Esophagus squamous epithelium (tissue), 4 donors: Measurements from ENCODE around the gene ETS1.

Source experiments
- CTCF ChIP-seq, 6 experiments: fragments of 450-650 bp in 4 of 6; fragments of 200-600 bp in 2 of 6; sonication (generic) in 2 of 6; IDR thresholded peaks; one replicate each; pipeline ENCODE4 v1.5.1; 2016 to 2019; ENCODE audit warnings: antibody characterized with exemption in 6 of 6, mild to moderate bottlenecking in 4 of 6, moderate library complexity in 4 of 6
- POLR2A ChIP-seq, 4 donors: fragments of 450-650 bp; IDR thresholded peaks; one replicate each; pipeline ENCODE4 v1.6.1; 2017; ENCODE audit warnings: antibody characterized with exemption in 4 of 4, mild to moderate bottlenecking in 4 of 4, moderate library complexity in 3 of 4

- TF ChIP-seq POLR2A (IDR thresholded peaks at IDR 0.05) (no peak), CTCF (IDR thresholded peaks at IDR 0.05) (no peak)
Measured at GRCh38 chr11:128553662-128554362, 33.5 kb downstream of the ETS1 start.
